ENCODE results near the gene SETBP1.

DNA sequence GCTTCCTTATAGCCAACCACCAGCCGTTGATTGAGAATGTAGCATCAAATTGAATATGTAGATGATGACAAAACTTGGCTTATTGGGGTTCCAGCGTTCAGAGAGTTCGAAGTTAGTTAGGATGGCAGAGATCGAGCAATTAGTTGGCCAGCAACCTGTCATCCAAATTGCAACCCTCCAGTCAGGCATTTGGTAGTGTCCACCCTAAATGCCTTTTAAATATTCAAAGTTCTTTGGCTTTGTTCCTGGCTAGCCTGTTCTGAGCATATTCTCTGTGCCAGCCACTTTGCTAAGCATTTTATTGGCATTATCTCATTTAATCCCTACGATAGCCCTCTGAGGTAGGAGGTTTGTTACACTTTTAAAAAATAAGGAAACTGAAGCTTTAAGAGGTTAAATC is 342.8 kb downstream of the SETBP1 start:
- TF ChIP-seq, protein P1, sequence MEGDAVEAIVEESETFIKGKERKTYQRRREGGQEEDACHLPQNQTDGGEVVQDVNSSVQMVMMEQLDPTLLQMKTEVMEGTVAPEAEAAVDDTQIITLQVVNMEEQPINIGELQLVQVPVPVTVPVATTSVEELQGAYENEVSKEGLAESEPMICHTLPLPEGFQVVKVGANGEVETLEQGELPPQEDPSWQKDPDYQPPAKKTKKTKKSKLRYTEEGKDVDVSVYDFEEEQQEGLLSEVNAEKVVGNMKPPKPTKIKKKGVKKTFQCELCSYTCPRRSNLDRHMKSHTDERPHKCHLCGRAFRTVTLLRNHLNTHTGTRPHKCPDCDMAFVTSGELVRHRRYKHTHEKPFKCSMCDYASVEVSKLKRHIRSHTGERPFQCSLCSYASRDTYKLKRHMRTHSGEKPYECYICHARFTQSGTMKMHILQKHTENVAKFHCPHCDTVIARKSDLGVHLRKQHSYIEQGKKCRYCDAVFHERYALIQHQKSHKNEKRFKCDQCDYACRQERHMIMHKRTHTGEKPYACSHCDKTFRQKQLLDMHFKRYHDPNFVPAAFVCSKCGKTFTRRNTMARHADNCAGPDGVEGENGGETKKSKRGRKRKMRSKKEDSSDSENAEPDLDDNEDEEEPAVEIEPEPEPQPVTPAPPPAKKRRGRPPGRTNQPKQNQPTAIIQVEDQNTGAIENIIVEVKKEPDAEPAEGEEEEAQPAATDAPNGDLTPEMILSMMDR (IDR thresholded peaks at IDR 0.05; ENCODE audit: low read length) = no peak
- TF ChIP-seq EZH2 (IDR thresholded peaks at IDR 0.05; ENCODE audit: borderline replicate concordance, low read length) = no peak
